Measurements from ENCODE around the gene FAIM2.

FAIM2 gene

GRCh38 chr12:49821373-49822287 is 82.1 kb downstream of the FAIM2 start:
- no peak for DNase-seq

GRCh38 chr12:49819786-49820185 is 83.9 kb downstream of the FAIM2 start:
- DNase-seq, result no peak

GRCh38 chr12:49818241-49818895 is 85.3 kb downstream of the FAIM2 start:
- DNase-seq, result no peak
